GM12878 (cell line): Measurements from ENCODE around the gene GAK. TPM values are rescaled to one million over a fixed set of nuclear protein-coding genes. Genes with fewer than 3 reads are reported as not detected.

Experiments used
- ATAC-seq: fragments of 200-7000 bp; cut with Tn5 transposase; 3 replicates; pipeline ENCODE4 v1.9.1; 2020; ENCODE audit warnings: mild to moderate bottlenecking, moderate library complexity
- BruUV-seq: library from RNA; stranded (reverse); fragments of 400-500 nt; replicated peaks from 2 replicates; lab custom pipeline; 2021; lab: Mats Ljungman, UMichigan
- CTCF ChIA-PET: fragments of 300-600 bp; sonication (Branson Sonifier 250); formaldehyde crosslinking; extraction: SDS; loops from one replicate; lab custom pipeline; 2021; ENCODE audit warnings: inconsistent platforms; lab: Yijun Ruan, JAX
- POLR2A ChIA-PET: fragments of 350-600 bp; formaldehyde crosslinking; extraction: SDS; loops from one replicate; lab custom pipeline; 2021; ENCODE audit warnings: inconsistent platforms; lab: Charles Lee
- RAD21 ChIA-PET: fragments of 300-600 bp; sonication (Branson Sonifier 250); formaldehyde crosslinking; loops from one replicate; lab custom pipeline; 2023; ENCODE audit warnings: antibody characterized with exemption; ENCODE audit not compliant: unreplicated experiment; lab: Charles Lee
- SMC1A ChIA-PET: fragments of 300-600 bp; sonication (Branson Sonifier 250); formaldehyde crosslinking; loops from one replicate; lab custom pipeline; 2023; ENCODE audit not compliant: unreplicated experiment, uncharacterized antibody; lab: Charles Lee
- DNase-seq: peaks from one replicate; pipeline ENCODE4 v3.0.0-alpha.2; 2011; ENCODE audit warnings: low read depth, low spot score
- FAIRE-seq: peaks from 3 replicates; lab custom pipeline; 2011; peaks lifted over from hg19 to GRCh38; lab: Jason Lieb, UNC
- H2AFZ ChIP-seq: 2 replicates; pipeline ENCODE4 v1.6.0; 2011; ENCODE audit warnings: low read depth, low read length, control low read depth; ENCODE audit not compliant: control insufficient read depth
- H3K27ac ChIP-seq: 2 replicates; pipeline ENCODE4 v1.5.1; 2011; ENCODE audit warnings: control low read depth; ENCODE audit not compliant: control insufficient read depth, insufficient read depth
- H3K27me3 ChIP-seq, 2 experiments: replicated peaks in 1 of 2; 2 replicates each; pipeline versions ENCODE4 v1.6.0 to v1.6.1; 2011; ENCODE audit warnings: low read length in 1 of 2; ENCODE audit not compliant: control insufficient read depth in 2 of 2, insufficient read depth in 2 of 2
- H3K36me3 ChIP-seq, 2 experiments: 2 replicates each; pipeline ENCODE4 v1.5.1; 2011; ENCODE audit warnings: low read length in 1 of 2; ENCODE audit not compliant: control insufficient read depth in 2 of 2, insufficient read depth in 2 of 2
- H3K4me1 ChIP-seq: 2 replicates; pipeline ENCODE4 v1.6.1; 2011; ENCODE audit warnings: mild to moderate bottlenecking, low read length, moderate library complexity, mixed read lengths; ENCODE audit not compliant: control insufficient read depth, insufficient read depth
- H3K4me2 ChIP-seq: 2 replicates; pipeline ENCODE4 v1.6.0; 2011; ENCODE audit warnings: control low read depth; ENCODE audit not compliant: control insufficient read depth, insufficient read depth
- H3K4me3 ChIP-seq: fragments of 200-600 bp; sonication (generic); 2 replicates; pipeline ENCODE4 v1.5.1; 2016
- H3K79me2 ChIP-seq: 2 replicates; pipeline ENCODE4 v1.6.0; 2011; ENCODE audit warnings: low read length; ENCODE audit not compliant: control insufficient read depth, insufficient read depth
- H3K9ac ChIP-seq: 2 replicates; pipeline ENCODE4 v1.8.0; 2011; ENCODE audit warnings: low read length, control low read depth, mixed read lengths; ENCODE audit not compliant: control insufficient read depth, insufficient read depth
- H3K9me3 ChIP-seq: replicated peaks from 3 replicates; pipeline ENCODE4 v1.5.1; 2011; ENCODE audit warnings: mild to moderate bottlenecking, low read length; ENCODE audit not compliant: control insufficient read depth, insufficient read depth
- H4K20me1 ChIP-seq: 2 replicates; pipeline ENCODE4 v1.6.0; 2011; ENCODE audit not compliant: control insufficient read depth, insufficient read depth
- ASH2L ChIP-seq: fragments of 300-600, 200-600 bp; sonication (generic); IDR thresholded peaks from 2 replicates; pipeline ENCODE4 v1.6.1; 2017; ENCODE audit warnings: low read depth, mild to moderate bottlenecking, borderline replicate concordance
- ESRRA ChIP-seq: IDR thresholded peaks from 2 replicates; pipeline ENCODE4 v1.6.1; 2012; ENCODE audit warnings: mild to moderate bottlenecking, low read length, improper control_type of control experiment
- HCFC1 ChIP-seq: fragments of 150-350 bp; IDR thresholded peaks from 2 replicates; pipeline ENCODE4 v1.6.1; 2014; ENCODE audit warnings: low read length
- IKZF1 ChIP-seq: fragments of 450-650 bp; conservative IDR thresholded peaks from 2 replicates; pipeline ENCODE4 v1.6.1; 2017; ENCODE audit warnings: antibody characterized with exemption, mild to moderate bottlenecking
- JUND ChIP-seq: IDR thresholded peaks from 2 replicates; pipeline ENCODE4 v1.6.1; 2012; ENCODE audit warnings: low read depth, mild to moderate bottlenecking, low read length, improper control_type of control experiment, moderate library complexity
- MTA2 ChIP-seq: fragments of 450-650 bp; IDR thresholded peaks from 2 replicates; pipeline ENCODE4 v1.6.1; 2016; ENCODE audit warnings: low read depth, mild to moderate bottlenecking, moderate library complexity
- RB1 ChIP-seq: fragments of 450-650 bp; formaldehyde crosslinking; IDR thresholded peaks from 2 replicates; pipeline ENCODE4 v1.6.1; 2017; ENCODE audit warnings: mild to moderate bottlenecking, borderline replicate concordance
- SP1 ChIP-seq: IDR thresholded peaks from one replicate; pipeline ENCODE4 v1.6.1; 2011; ENCODE audit warnings: low read depth, low read length
- SREBF1 ChIP-seq: IDR thresholded peaks from 2 replicates; pipeline ENCODE4 v1.6.1; 2012; ENCODE audit warnings: mild to moderate bottlenecking, low read length
- SREBF2 ChIP-seq: IDR thresholded peaks from 2 replicates; pipeline ENCODE4 v1.6.1; 2012; ENCODE audit warnings: mild to moderate bottlenecking, low read length
- TCF7 ChIP-seq: IDR thresholded peaks from 2 replicates; pipeline ENCODE4 v1.6.1; 2014; ENCODE audit warnings: antibody characterized with exemption, borderline replicate concordance
- WGBS: methylation state at CpG from one replicate; pipeline ENCODE4 v1.1.6; 2016; ENCODE audit warnings: low lambda C conversion rate; ENCODE audit not compliant: insufficient replicate concordance, insufficient coverage; ENCODE audit errors: missing lambda C conversion rate; 5-methylcytosine and 5-hydroxymethylcytosine counted together
- in situ Hi-C: fragments of 300-500 bp; cut with MboI; formaldehyde crosslinking; loops from 9 replicates; pipeline ENCODE4 v1.14.3; 2018; ENCODE audit warnings: mixed read lengths
- intact Hi-C: fragments of 100-400 bp; cut with micrococcal nuclease; formaldehyde crosslinking; loops from one replicate; pipeline ENCODE4 v1.14.2; 2022; ENCODE audit not compliant: unreplicated experiment
- polyA plus RNA-seq, 11 experiments: library from polyadenylated mRNA; depleted of rRNA in 4 of 11; unstranded in 6 of 11; stranded (reverse) in 5 of 11; fragments of >200 nt; fragmentation: Nextera tagmentation in 4 of 11; fragmentation: Illumina TruSeq in 1 of 11; extraction: Ambion mirVana in 4 of 11; extraction: Trizol in 1 of 11; gene quantifications; 1 replicate in 1 of 11; 2 replicates in 10 of 11; pipeline versions ENCODE4 v1.2.1 to v1.2.3, GENCODE V29; 2011 to 2016; ENCODE audit warnings: inconsistent platforms in 2 of 11, missing spikeins in 2 of 11, low read depth in 1 of 11
- total RNA-seq, 4 experiments: library from RNA; depleted of rRNA in 3 of 4; stranded (reverse); fragments of >200 nt in 3 of 4; fragmentation: Illumina TruSeq in 1 of 4; extraction: Trizol in 1 of 4; gene quantifications; 2 replicates each; pipeline versions ENCODE4 v1.2.1 to v1.2.3, GENCODE V29; 2013 to 2021
- TF ChIP-seq, protein P1 (sequence below), 3 experiments: IDR thresholded peaks in 2 of 3; conservative IDR thresholded peaks in 1 of 3; 2 replicates each; pipeline ENCODE4 v1.5.1; 2011; ENCODE audit warnings: low read depth in 3 of 3, low read length in 3 of 3, mild to moderate bottlenecking in 3 of 3, control low read depth in 2 of 3, moderate library complexity in 2 of 3, inconsistent platforms in 1 of 3, mixed read lengths in 1 of 3; ENCODE audit not compliant: control insufficient read depth in 2 of 3, insufficient read depth in 1 of 3; ENCODE audit errors: extremely low read depth in 1 of 3
- TF ChIP-seq, protein P2 (sequence below): fragments of 450-650 bp; IDR thresholded peaks from 2 replicates; pipeline ENCODE4 v1.6.1; 2016; ENCODE audit warnings: mild to moderate bottlenecking
- TF ChIP-seq, protein P3 (sequence below): IDR thresholded peaks from 2 replicates; pipeline ENCODE4 v1.6.1; 2011; ENCODE audit warnings: low read depth, low read length, improper control_type of control experiment, borderline replicate concordance
- TF ChIP-seq, protein P4 (sequence below): IDR thresholded peaks from 2 replicates; pipeline ENCODE4 v1.6.1; 2011; ENCODE audit warnings: borderline replicate concordance, low read depth, mild to moderate bottlenecking, moderate library complexity, low read length; ENCODE audit not compliant: insufficient read depth, poor library complexity, severe bottlenecking
- TF ChIP-seq, protein P5 (sequence below): fragments of 450-650 bp; IDR thresholded peaks from 2 replicates; pipeline ENCODE4 v1.6.1; 2017; ENCODE audit warnings: mild to moderate bottlenecking, moderate library complexity

Gene GAK
- total and polyA plus RNA-seq, 10 of the 15 experiments (the other 5 are each of a cell fraction or from before 2014, with no cell fraction given): 0.82 to 127 (median 53.8) TPM

DNA sequence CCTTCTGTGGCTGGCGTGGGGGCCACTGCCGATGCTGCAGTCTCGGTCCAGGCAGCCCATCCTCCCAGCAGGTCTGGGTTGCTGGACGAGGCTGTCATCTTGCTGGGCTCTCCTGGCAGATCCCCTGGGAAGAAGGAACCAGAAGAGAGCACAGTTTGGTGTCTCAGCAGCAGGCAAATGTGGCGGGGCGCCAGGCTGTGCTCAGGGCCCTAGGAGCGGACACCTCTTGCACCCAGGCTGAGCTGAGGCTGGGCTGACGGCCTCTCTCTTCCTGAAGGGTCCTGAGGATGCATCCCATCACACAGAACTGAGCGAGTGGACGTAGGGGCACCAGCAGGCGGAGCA lies 67.0 kb downstream of the GAK start:
- Histone ChIP-seq H3K79me2 (no peaks in the 10 kb centered on the region), H4K20me1 (no peaks in the 10 kb centered on the region), H2AFZ (no peak overlapping the region), H3K9me3 (no peaks in the 10 kb centered on the region; the same call in 2 of the 3 replicates), H3K27me3 (no peaks in the 10 kb centered on the region), H3K4me3 (no peak overlapping the region), H3K4me2 (no peak overlapping the region), H3K9ac (no peak overlapping the region), H3K36me3 (peaks cover 22 to 42% of the 10 kb centered on the region in 2 experiments; a peak in 3 of 4 replicates), H3K27ac (no peak overlapping the region), H3K4me1 (no peaks in the 10 kb centered on the region)
- ATAC-seq (no peak), FAIRE-seq (no peak), DNase-seq (no peak)
- 90% methylated on average over 10 of the region's 11 CpGs for WGBS
- intact Hi-C loops: no loop called here
- SMC1A ChIA-PET: no interaction called here
- POLR2A ChIA-PET: no interaction called here
- in situ Hi-C loops: no loop called here
- no TSS peak for BruUV-seq
- CTCF ChIA-PET: no interaction called here
- RAD21 ChIA-PET: no interaction called here
- TF ChIP-seq IKZF1 (no peak), JUND (no peak), TCF7 (no peak), SP1 (no peak), SREBF1 (no peak), RB1 (no peak), ESRRA (no peak), HCFC1 (no peak), ASH2L (no peak), MTA2 (no peak), SREBF2 (no peak)
- TF ChIP-seq, protein P1, sequence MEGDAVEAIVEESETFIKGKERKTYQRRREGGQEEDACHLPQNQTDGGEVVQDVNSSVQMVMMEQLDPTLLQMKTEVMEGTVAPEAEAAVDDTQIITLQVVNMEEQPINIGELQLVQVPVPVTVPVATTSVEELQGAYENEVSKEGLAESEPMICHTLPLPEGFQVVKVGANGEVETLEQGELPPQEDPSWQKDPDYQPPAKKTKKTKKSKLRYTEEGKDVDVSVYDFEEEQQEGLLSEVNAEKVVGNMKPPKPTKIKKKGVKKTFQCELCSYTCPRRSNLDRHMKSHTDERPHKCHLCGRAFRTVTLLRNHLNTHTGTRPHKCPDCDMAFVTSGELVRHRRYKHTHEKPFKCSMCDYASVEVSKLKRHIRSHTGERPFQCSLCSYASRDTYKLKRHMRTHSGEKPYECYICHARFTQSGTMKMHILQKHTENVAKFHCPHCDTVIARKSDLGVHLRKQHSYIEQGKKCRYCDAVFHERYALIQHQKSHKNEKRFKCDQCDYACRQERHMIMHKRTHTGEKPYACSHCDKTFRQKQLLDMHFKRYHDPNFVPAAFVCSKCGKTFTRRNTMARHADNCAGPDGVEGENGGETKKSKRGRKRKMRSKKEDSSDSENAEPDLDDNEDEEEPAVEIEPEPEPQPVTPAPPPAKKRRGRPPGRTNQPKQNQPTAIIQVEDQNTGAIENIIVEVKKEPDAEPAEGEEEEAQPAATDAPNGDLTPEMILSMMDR (IDR thresholded peaks at IDR 0.05 in 2 of 3, conservative IDR thresholded peaks at IDR 0.05 in 1 of 3; ENCODE audit: control insufficient read depth in 2 of 3, extremely low read depth in 1 of 3, insufficient read depth in 1 of 3, low read depth in 3 of 3, low read length in 3 of 3): no peak
- TF ChIP-seq, protein P2, sequence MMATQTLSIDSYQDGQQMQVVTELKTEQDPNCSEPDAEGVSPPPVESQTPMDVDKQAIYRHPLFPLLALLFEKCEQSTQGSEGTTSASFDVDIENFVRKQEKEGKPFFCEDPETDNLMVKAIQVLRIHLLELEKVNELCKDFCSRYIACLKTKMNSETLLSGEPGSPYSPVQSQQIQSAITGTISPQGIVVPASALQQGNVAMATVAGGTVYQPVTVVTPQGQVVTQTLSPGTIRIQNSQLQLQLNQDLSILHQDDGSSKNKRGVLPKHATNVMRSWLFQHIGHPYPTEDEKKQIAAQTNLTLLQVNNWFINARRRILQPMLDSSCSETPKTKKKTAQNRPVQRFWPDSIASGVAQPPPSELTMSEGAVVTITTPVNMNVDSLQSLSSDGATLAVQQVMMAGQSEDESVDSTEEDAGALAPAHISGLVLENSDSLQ: no peak
- TF ChIP-seq, protein P3, sequence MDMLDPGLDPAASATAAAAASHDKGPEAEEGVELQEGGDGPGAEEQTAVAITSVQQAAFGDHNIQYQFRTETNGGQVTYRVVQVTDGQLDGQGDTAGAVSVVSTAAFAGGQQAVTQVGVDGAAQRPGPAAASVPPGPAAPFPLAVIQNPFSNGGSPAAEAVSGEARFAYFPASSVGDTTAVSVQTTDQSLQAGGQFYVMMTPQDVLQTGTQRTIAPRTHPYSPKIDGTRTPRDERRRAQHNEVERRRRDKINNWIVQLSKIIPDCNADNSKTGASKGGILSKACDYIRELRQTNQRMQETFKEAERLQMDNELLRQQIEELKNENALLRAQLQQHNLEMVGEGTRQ: no peak
- TF ChIP-seq, protein P4, sequence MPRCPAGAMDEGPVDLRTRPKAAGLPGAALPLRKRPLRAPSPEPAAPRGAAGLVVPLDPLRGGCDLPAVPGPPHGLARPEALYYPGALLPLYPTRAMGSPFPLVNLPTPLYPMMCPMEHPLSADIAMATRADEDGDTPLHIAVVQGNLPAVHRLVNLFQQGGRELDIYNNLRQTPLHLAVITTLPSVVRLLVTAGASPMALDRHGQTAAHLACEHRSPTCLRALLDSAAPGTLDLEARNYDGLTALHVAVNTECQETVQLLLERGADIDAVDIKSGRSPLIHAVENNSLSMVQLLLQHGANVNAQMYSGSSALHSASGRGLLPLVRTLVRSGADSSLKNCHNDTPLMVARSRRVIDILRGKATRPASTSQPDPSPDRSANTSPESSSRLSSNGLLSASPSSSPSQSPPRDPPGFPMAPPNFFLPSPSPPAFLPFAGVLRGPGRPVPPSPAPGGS: no peak
- TF ChIP-seq, protein P5, sequence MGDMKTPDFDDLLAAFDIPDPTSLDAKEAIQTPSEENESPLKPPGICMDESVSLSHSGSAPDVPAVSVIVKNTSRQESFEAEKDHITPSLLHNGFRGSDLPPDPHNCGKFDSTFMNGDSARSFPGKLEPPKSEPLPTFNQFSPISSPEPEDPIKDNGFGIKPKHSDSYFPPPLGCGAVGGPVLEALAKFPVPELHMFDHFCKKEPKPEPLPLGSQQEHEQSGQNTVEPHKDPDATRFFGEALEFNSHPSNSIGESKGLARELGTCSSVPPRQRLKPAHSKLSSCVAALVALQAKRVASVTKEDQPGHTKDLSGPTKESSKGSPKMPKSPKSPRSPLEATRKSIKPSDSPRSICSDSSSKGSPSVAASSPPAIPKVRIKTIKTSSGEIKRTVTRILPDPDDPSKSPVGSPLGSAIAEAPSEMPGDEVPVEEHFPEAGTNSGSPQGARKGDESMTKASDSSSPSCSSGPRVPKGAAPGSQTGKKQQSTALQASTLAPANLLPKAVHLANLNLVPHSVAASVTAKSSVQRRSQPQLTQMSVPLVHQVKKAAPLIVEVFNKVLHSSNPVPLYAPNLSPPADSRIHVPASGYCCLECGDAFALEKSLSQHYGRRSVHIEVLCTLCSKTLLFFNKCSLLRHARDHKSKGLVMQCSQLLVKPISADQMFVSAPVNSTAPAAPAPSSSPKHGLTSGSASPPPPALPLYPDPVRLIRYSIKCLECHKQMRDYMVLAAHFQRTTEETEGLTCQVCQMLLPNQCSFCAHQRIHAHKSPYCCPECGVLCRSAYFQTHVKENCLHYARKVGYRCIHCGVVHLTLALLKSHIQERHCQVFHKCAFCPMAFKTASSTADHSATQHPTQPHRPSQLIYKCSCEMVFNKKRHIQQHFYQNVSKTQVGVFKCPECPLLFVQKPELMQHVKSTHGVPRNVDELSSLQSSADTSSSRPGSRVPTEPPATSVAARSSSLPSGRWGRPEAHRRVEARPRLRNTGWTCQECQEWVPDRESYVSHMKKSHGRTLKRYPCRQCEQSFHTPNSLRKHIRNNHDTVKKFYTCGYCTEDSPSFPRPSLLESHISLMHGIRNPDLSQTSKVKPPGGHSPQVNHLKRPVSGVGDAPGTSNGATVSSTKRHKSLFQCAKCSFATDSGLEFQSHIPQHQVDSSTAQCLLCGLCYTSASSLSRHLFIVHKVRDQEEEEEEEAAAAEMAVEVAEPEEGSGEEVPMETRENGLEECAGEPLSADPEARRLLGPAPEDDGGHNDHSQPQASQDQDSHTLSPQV: no peak
